GM23338 (cell line): ENCODE data around the gene THSD4.

ENCODE experiments used
- CREB1 ChIP-seq: fragments of 250-450 bp; sonication (Bioruptor Pico); IDR thresholded peaks from 2 replicates; pipeline ENCODE4 v1.5.0; 2020; ENCODE audit warnings: low read depth, mild to moderate bottlenecking, moderate library complexity
- CTCF ChIP-seq, 2 experiments: fragments of 200-600 bp in 1 of 2; sonication (generic) in 1 of 2; conservative IDR thresholded peaks; 2 replicates each; pipeline versions ENCODE4 v1.5.1 to v1.6.1; 2016 to 2017; ENCODE audit warnings: antibody characterized with exemption in 2 of 2, low read depth in 2 of 2, mild to moderate bottlenecking in 2 of 2, moderate library complexity in 1 of 2
- POLR2AphosphoS5 ChIP-seq: IDR thresholded peaks from 2 replicates; pipeline ENCODE4 v1.6.1; 2016; ENCODE audit warnings: antibody characterized with exemption, low read depth
- REST ChIP-seq: IDR thresholded peaks from one replicate; pipeline ENCODE4 v1.6.1; 2018; ENCODE audit warnings: antibody characterized with exemption; ENCODE audit not compliant: unreplicated experiment

GRCh38 chr15:71355268-71355667, 240.0 kb downstream of the THSD4 start:
- TF ChIP-seq CTCF (conservative IDR thresholded peaks at IDR 0.05; ENCODE audit: low read depth in 2 of 2) (no peak), POLR2AphosphoS5 (no peak), CREB1 (CRISPR knock-in tag) (no peak), REST (no peak)
